DND-41 (cell line): Measurements from ENCODE around the gene EYA2.

Source experiments
- ATAC-seq: fragments of 200-7000 bp; cut with Tn5 transposase; 3 replicates; pipeline ENCODE4 v1.9.1; 2021; ENCODE audit warnings: low read depth; ENCODE audit not compliant: insufficient read depth
- DNase-seq: peaks from one replicate; pipeline ENCODE4 v3.0.0-alpha.2; 2020
- H2AFZ ChIP-seq: 2 replicates; pipeline ENCODE4 v1.6.0; 2012; ENCODE audit warnings: low read depth, low read length
- H3K27ac ChIP-seq: 2 replicates; pipeline ENCODE4 v1.5.1; 2012; ENCODE audit warnings: low read length, inconsistent platforms
- H3K27me3 ChIP-seq: fragments of 200-600 bp; sonication (generic); 2 replicates; pipeline ENCODE4 v1.6.0; 2012; ENCODE audit warnings: low read length, mild to moderate bottlenecking, inconsistent platforms; ENCODE audit not compliant: insufficient read depth, poor library complexity
- H3K36me3 ChIP-seq: 2 replicates; pipeline ENCODE4 v1.5.1; 2012; ENCODE audit warnings: low read length, inconsistent platforms; ENCODE audit not compliant: insufficient read depth
- H3K4me1 ChIP-seq: 2 replicates; pipeline ENCODE4 v1.5.1; 2012; ENCODE audit warnings: mild to moderate bottlenecking, low read length; ENCODE audit not compliant: insufficient read depth
- H3K4me2 ChIP-seq: 2 replicates; pipeline ENCODE4 v1.6.0; 2012; ENCODE audit warnings: mild to moderate bottlenecking, moderate library complexity, low read length, inconsistent platforms; ENCODE audit not compliant: insufficient read depth
- H3K4me3 ChIP-seq, 2 experiments: fragments of 200-600 bp in 1 of 2; shearing (Covaris generic) in 1 of 2; 2 replicates each; pipeline ENCODE4 v1.5.1; 2012 to 2016; ENCODE audit warnings: inconsistent platforms in 2 of 2, low read length in 2 of 2, mild to moderate bottlenecking in 2 of 2, low read depth in 1 of 2, moderate library complexity in 1 of 2
- H3K79me2 ChIP-seq: 2 replicates; pipeline ENCODE4 v1.6.0; 2012; ENCODE audit warnings: low read length, inconsistent platforms; ENCODE audit not compliant: insufficient read depth
- H3K9ac ChIP-seq: 2 replicates; pipeline ENCODE4 v1.6.0; 2012; ENCODE audit warnings: low read depth, mild to moderate bottlenecking, inconsistent platforms, low read length, moderate library complexity
- H3K9me3 ChIP-seq: 2 replicates; pipeline ENCODE4 v1.5.1; 2012; ENCODE audit warnings: low read length, moderate library complexity, mild to moderate bottlenecking, inconsistent platforms; ENCODE audit not compliant: insufficient read depth, severe bottlenecking
- H4K20me1 ChIP-seq: 2 replicates; pipeline ENCODE4 v1.6.0; 2012; ENCODE audit warnings: low read length; ENCODE audit not compliant: insufficient read depth
- CTCF ChIP-seq: IDR thresholded peaks from 2 replicates; pipeline ENCODE4 v1.5.1; 2012; ENCODE audit warnings: borderline replicate concordance, low read length, moderate library complexity, mild to moderate bottlenecking; ENCODE audit not compliant: poor library complexity, severe bottlenecking; ENCODE audit errors: extremely low read depth
- EZH2 ChIP-seq: IDR thresholded peaks from 3 replicates; pipeline ENCODE4 v1.6.1; 2012; ENCODE audit warnings: borderline replicate concordance, low read depth, mild to moderate bottlenecking, moderate library complexity, low read length, inconsistent platforms; ENCODE audit not compliant: severe bottlenecking

EYA2 gene

DNA sequence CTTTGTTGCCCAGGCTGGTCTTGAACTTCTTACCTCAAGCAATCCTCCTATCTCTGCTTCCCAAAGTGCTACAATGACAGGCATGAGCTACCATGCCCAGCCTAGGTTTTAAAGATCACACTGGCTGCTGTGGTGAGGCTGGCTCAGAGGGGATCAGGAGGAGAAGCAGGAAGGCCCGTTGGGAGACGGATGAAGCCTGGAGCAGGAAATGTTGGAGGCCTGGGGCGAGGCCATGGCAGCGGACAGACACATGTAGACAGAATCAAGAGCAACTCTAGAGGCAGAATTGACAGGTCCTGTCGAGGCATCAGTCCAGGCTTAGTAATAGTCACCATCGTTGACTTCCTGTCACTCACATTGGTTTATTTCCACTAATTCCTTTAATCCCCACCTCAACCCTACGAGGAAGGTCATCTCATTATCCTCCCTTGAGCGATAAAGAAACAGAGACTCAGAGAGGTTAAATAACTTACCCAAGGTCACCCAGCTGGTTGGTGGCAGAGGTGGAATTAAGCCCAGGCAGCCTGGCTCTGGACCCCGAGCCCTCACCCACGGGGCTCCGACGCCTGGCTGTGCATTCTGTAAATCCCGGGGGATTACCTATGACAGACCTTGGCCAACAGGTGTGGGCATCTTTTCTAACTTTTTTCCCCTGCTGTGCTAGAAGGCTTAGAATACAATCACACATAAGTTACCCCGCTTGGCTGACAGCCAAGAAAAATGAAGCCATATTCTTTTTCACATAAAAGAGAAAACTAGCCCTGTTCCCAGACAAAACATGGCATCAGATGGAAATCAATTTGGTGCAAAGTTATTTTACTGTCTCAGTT is 113.4 kb downstream of the EYA2 start:
- no peak overlapping the region for H3K4me3 ChIP-seq
- no peak overlapping the region for H2AFZ ChIP-seq
- no peaks in the 10 kb centered on the region for H3K4me1 ChIP-seq
- no peak for TF ChIP-seq CTCF
- H4K20me1 ChIP-seq = no peaks in the 10 kb centered on the region
- no peak overlapping the region for H3K4me2 ChIP-seq
- H3K79me2 ChIP-seq = no peaks in the 10 kb centered on the region
- no peak for ATAC-seq
- no peaks in the 10 kb centered on the region for H3K27me3 ChIP-seq
- DNase-seq = no peak
- H3K36me3 ChIP-seq = no peaks in the 10 kb centered on the region
- H3K27ac ChIP-seq = no peak overlapping the region
- no peak overlapping the region for H3K9ac ChIP-seq
- H3K9me3 ChIP-seq = no peaks in the 10 kb centered on the region

GRCh38 chr20:47008842-47009518 is 114.3 kb downstream of the EYA2 start:
- Histone ChIP-seq H3K79me2 (no peaks in the 10 kb centered on the region), H3K9ac (no peak overlapping the region), H3K4me3 (no peak overlapping the region), H3K27ac (no peak overlapping the region), H3K4me2 (no peak overlapping the region), H3K36me3 (no peaks in the 10 kb centered on the region), H3K9me3 (no peaks in the 10 kb centered on the region), H3K4me1 (no peaks in the 10 kb centered on the region), H2AFZ (no peak overlapping the region), H3K27me3 (no peaks in the 10 kb centered on the region), H4K20me1 (no peaks in the 10 kb centered on the region)
- DNase-seq (no peak), ATAC-seq (no peak)
- TF ChIP-seq CTCF (no peak), EZH2 (no peak)

DNA sequence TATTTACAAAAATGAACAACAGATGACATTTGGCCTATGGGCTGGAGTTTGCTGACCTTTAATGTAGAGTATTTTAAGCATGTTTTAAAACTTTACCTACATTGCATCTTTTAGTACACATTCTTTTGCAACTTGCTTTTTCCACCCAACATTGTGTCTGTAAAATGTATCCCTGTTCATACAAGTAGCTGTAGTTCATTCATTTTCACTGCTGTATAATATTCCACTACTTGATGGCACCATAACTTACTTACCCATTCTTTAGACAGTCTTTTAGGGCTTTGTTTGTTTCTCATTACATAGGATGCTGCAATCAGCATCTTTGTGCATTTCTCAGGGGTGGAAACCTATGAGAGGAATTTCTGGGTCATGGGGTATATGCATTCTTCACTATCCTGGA is 115.1 kb downstream of the EYA2 start:
- H3K9me3 ChIP-seq = no peaks in the 10 kb centered on the region
- H3K36me3 ChIP-seq = no peaks in the 10 kb centered on the region
- TF ChIP-seq CTCF (no peak), EZH2 (no peak)
- DNase-seq = no peak
- no peaks in the 10 kb centered on the region for H3K79me2 ChIP-seq
- no peak overlapping the region for H3K9ac ChIP-seq
- H3K4me2 ChIP-seq = no peak overlapping the region
- no peak overlapping the region for H3K27ac ChIP-seq
- H3K4me3 ChIP-seq = no peak overlapping the region
- H4K20me1 ChIP-seq = no peaks in the 10 kb centered on the region
- ATAC-seq = no peak
- H3K4me1 ChIP-seq = no peaks in the 10 kb centered on the region
- no peaks in the 10 kb centered on the region for H3K27me3 ChIP-seq
- no peak overlapping the region for H2AFZ ChIP-seq
